Common myeloid progenitor, CD34-positive (primary cell): ENCODE data around the gene SLF2.

Experiments
- CTCF ChIA-PET: fragments of 350-600 bp; sonication (Branson Sonifier 250); formaldehyde crosslinking; loops from one replicate; lab custom pipeline; 2021; ENCODE audit warnings: antibody characterized with exemption; lab: Charles Lee
- POLR2A ChIA-PET: fragments of 350-600 bp; sonication (Branson Sonifier 250); formaldehyde crosslinking; loops from one replicate; lab custom pipeline; 2021; ENCODE audit warnings: antibody characterized with exemption; lab: Charles Lee
- DNase-seq, 3 donors: peaks; one replicate each; pipeline versions ENCODE4 v3.0.0 to v3.0.0-alpha.2; 2013
- H3K27ac ChIP-seq, 2 experiments: 1 replicate in 1 of 2; 2 replicates in 1 of 2; pipeline ENCODE4 v1.7.0; 2013; ENCODE audit warnings: inconsistent platforms in 2 of 2, low read length in 2 of 2, mild to moderate bottlenecking in 2 of 2, low read depth in 1 of 2, moderate library complexity in 1 of 2; ENCODE audit not compliant: severe bottlenecking in 2 of 2, insufficient read depth in 1 of 2, poor library complexity in 1 of 2
- H3K27me3 ChIP-seq, 5 experiments: replicated peaks in 2 of 5; 1 replicate in 3 of 5; 2 replicates in 2 of 5; pipeline versions ENCODE4 v1.6.1 to v1.7.0; 2013; ENCODE audit warnings: low read length in 4 of 5, mild to moderate bottlenecking in 2 of 5, moderate library complexity in 2 of 5, inconsistent platforms in 1 of 5; ENCODE audit not compliant: insufficient read depth in 5 of 5, control insufficient read depth in 4 of 5
- H3K36me3 ChIP-seq, 4 experiments: 1 replicate in 2 of 4; 2 replicates in 2 of 4; pipeline versions ENCODE4 v1.6.1 to v1.7.0; 2013; ENCODE audit warnings: low read length in 3 of 4, control low read depth in 1 of 4, mild to moderate bottlenecking in 1 of 4; ENCODE audit not compliant: control insufficient read depth in 4 of 4, insufficient read depth in 4 of 4
- H3K4me1 ChIP-seq, 4 experiments: 1 replicate in 3 of 4; 2 replicates in 1 of 4; pipeline versions ENCODE4 v1.6.1 to v1.7.1; 2013; ENCODE audit warnings: low read length in 3 of 4, mild to moderate bottlenecking in 3 of 4, control low read depth in 1 of 4, inconsistent platforms in 1 of 4, moderate library complexity in 1 of 4; ENCODE audit not compliant: control insufficient read depth in 4 of 4, insufficient read depth in 4 of 4; ENCODE audit errors: control extremely low read depth in 1 of 4
- H3K4me3 ChIP-seq, 7 experiments: 1 replicate in 4 of 7; 2 replicates in 3 of 7; pipeline versions ENCODE4 v1.5.1 to v1.7.0; 2013; ENCODE audit warnings: mild to moderate bottlenecking in 7 of 7, low read length in 6 of 7, moderate library complexity in 6 of 7, inconsistent platforms in 2 of 7, low read depth in 2 of 7, control low read depth in 1 of 7; ENCODE audit not compliant: insufficient read depth in 4 of 7, control insufficient read depth in 1 of 7; ENCODE audit errors: extremely low read depth in 1 of 7
- H3K9me3 ChIP-seq, 5 experiments: 1 replicate in 4 of 5; 2 replicates in 1 of 5; pipeline versions ENCODE4 v1.6.1 to v1.7.1; 2013; ENCODE audit warnings: low read length in 4 of 5, mild to moderate bottlenecking in 2 of 5, inconsistent platforms in 1 of 5, low read depth in 1 of 5, moderate library complexity in 1 of 5; ENCODE audit not compliant: control insufficient read depth in 4 of 5, insufficient read depth in 2 of 5; ENCODE audit errors: control extremely low read depth in 1 of 5
- WGBS: methylation state at CpG from one replicate; pipeline ENCODE4 v1.1.5; 2013; ENCODE audit not compliant: insufficient coverage; 5-methylcytosine and 5-hydroxymethylcytosine counted together

Gene SLF2

DNA sequence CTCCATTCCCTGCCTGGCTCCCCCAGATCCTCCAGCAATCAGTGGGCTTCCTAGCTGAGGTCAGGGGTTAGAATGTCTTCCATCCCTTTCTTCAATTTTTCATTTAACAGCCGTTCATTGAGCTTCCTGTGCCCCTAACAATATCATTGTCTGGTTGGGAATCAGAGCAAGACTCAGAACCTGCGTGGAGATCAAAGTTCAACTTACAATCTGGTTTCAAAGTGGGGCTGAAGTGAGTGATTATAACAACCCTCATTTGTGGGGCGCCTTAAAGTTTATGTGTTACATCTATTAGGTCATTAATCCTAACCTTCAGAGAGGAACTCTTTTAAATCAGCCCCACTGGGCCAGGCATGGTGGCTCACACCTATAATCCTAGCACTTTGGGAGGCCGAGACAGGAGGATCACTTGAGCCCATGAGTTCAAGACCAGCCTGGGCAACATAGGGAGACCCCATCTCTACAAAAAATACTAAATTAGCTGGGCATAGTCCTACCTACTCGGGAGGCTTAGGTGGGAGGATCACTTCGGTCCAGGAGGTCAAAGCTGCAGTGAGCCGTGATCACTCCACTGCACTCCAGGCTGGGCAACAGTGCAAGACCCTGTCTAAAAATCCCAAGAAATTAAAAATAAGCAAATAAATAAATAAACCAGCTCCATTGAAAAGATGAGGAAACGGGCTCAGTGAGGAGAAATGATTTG lies 45.4 kb upstream of the SLF2 start:
- CTCF ChIA-PET = interaction anchor here (1.2 to 1.5 kb wide), 3 partner anchors 11 to 307 kb away, joined by 3 to 4 read pairs (median 4); no protein-coding TSS in a partner anchor
- POLR2A ChIA-PET = interaction anchor here (0.6 kb wide), 1 partner anchor 225 kb away, joined by 4 read pairs; no protein-coding TSS in a partner anchor

DNA sequence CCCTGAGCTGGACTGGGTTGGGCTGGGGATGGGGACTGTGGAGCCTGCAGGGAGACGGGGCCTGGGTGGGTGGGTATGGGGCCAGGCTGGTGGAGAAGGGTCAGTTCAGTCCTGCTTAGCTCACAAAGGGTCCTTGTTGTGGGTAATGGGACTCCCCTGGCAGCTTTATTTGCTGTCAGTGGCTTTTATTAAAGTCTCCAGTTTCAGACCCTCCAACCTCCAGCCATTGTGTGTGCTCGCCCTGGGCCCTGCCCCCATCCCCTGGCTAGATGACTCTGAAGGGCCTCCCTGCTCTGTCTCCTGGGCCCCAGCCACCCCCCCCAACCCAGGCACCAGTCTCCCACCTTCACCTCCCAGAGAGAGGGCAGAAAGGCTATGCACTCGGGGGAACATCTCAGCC lies 44.4 kb upstream of the SLF2 start:
- 80% methylated on average over 2 of the region's 3 CpGs for WGBS
- Histone ChIP-seq H3K9me3 (no peaks in the 10 kb centered on the region), H3K27me3 (peaks cover 0 to 57% (median 22%) of the 10 kb centered on the region in 5 experiments), H3K36me3 (no peaks in the 10 kb centered on the region), H3K27ac (no peak overlapping the region), H3K4me1 (no peaks in the 10 kb centered on the region), H3K4me3 (no peak overlapping the region)
- no peak for DNase-seq
- ChIA-PET POLR2A (no interaction called here), CTCF (interaction anchor here (1.5 kb wide), 1 partner anchor 308 kb away, joined by 4 read pairs; no protein-coding TSS in a partner anchor)

More for the DNA sequence above, 45.4 kb upstream of the SLF2 start:
- peaks cover 0 to 65% (median 22%) of the 10 kb centered on the region in 5 experiments for H3K27me3 ChIP-seq
- no peaks in the 10 kb centered on the region for H3K4me1 ChIP-seq
- no peak overlapping the region for H3K4me3 ChIP-seq
- 88% methylated on average over 4 of the region's 8 CpGs for WGBS
- H3K36me3 ChIP-seq = no peaks in the 10 kb centered on the region
- H3K27ac ChIP-seq = no peak overlapping the region
- no peaks in the 10 kb centered on the region for H3K9me3 ChIP-seq
- DNase-seq = no peak

DNA sequence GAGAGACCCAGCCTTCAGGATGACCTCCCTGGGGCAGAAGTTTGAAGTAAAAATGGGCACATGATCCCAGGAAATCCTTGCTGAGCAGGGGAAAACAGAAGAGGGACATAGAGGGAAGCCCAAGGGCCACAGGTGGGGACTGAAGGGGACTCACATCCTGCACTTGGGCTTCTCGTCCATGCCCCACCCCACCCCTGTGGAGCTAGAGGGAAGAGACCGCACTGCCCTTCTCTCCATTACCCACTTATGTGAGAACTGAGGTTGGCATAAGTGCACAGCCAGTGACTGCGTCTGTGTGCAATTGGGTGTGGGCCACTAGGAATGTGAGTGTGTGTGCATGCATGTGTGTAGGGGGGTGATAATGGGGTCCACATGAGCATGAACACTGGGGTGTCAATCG lies 43.4 kb upstream of the SLF2 start:
- no peaks in the 10 kb centered on the region for H3K9me3 ChIP-seq
- DNase-seq = no peak
- CTCF ChIA-PET = interaction anchor here (1.1 to 7.6 kb wide), 4 partner anchors 9 to 331 kb away, joined by 3 to 68 read pairs (median 3); no protein-coding TSS in a partner anchor
- POLR2A ChIA-PET = no interaction called here
- no peaks in the 10 kb centered on the region for H3K36me3 ChIP-seq
- 96% methylated on average over 3 of the region's 4 CpGs for WGBS
- H3K27ac ChIP-seq = no peak overlapping the region
- H3K4me3 ChIP-seq = no peak overlapping the region
- H3K27me3 ChIP-seq = peaks cover 0 to 47% (median 22%) of the 10 kb centered on the region in 5 experiments
- no peaks in the 10 kb centered on the region for H3K4me1 ChIP-seq

DNA sequence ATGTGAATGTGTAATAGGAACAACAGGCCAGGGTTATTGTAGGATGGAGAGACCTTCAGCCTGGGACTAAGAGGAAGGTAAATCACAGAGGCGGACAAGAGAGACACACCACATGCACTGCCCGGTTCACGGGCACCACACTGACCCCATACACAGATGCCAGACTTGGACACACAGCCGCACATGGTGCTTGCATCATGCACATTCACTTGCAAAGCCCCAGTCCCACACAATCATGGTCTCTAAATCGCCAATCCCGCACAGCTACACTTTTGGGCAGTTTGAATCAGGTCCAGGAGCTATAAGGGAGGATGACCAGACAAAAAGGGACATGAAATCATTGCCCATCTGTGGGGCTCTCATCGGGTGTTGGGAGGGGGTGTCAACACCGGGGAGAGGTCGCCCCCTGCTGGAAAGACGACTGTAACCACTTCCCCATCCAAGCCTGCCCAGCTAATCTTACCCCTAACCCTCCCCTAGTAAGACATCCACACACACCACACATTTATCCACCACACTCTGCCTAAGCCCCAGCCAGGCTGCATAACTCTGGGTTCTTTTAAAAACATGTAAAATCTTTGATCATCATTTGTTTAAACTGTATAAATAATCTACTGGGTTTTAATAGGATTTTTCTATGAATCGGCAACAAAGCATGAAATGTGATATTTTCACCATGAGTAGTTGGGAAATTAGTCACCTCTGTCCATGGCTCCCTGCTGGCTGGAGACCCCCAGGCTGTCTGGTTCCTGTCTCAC lies 40.5 kb upstream of the SLF2 start:
- ChIA-PET POLR2A (no interaction called here), CTCF (interaction anchor here (0.7 to 7.6 kb wide), 10 partner anchors 10 to 354 kb away, joined by 3 to 68 read pairs (median 4); no protein-coding TSS in a partner anchor)
- Histone ChIP-seq H3K4me1 (no peaks in the 10 kb centered on the region), H3K36me3 (no peaks in the 10 kb centered on the region), H3K27ac (no peak overlapping the region), H3K27me3 (peaks cover 0 to 26% (median 8%) of the 10 kb centered on the region in 5 experiments), H3K4me3 (no peak overlapping the region), H3K9me3 (no peaks in the 10 kb centered on the region)
- whole genome bisulfite sequencing = 55% methylated on average over 11 of the region's 11 CpGs
- DNase-seq = peak; percentile 44 to 72 (median 66)

DNA sequence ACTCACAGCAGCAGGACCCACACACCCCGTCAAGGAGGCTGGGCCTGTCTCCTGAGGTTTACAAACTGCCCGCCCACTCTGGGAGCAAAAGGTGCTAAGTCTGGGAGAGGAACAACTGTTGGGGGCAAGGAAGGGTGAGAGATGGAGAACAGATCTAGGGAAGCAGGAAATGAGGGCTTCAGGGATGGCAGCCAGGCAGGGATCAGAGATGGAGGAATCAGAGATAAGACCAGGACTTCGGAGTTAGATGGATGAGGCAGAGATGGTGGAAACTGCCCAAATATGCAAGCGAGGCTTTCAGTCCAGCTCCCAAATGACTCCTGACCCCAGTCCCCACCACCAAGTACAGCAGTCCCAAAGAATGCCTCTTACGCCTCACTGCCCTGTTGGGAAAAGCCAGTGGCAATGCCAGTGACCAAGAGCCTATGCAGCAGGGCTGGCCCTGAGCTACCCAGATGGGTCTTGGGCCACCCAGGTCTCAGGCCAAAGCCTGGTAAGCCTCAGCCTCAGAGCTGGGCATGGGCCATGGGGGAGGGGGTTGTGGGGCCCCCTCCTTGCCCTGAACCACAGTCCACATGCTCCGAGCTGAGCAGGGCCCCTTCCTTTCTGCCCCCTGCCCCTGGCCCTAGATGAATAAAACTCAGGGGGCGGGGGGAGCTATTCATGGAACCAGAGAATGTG lies 39.5 kb upstream of the SLF2 start:
- POLR2A ChIA-PET = no interaction called here
- H3K4me3 ChIP-seq = no peak overlapping the region
- DNase-seq = no peak
- peaks cover 0 to 20% (median 5%) of the 10 kb centered on the region in 5 experiments for H3K27me3 ChIP-seq
- no peaks in the 10 kb centered on the region for H3K9me3 ChIP-seq
- WGBS = 74% methylated on average over 3 of the region's 7 CpGs
- no peak overlapping the region for H3K27ac ChIP-seq
- H3K36me3 ChIP-seq = no peaks in the 10 kb centered on the region
- CTCF ChIA-PET = interaction anchor here (0.9 to 7.6 kb wide), 4 partner anchors 13 to 310 kb away, joined by 3 to 68 read pairs (median 3); no protein-coding TSS in a partner anchor
- peaks cover 0 to 2% (median 0%) of the 10 kb centered on the region in 4 experiments for H3K4me1 ChIP-seq

DNA sequence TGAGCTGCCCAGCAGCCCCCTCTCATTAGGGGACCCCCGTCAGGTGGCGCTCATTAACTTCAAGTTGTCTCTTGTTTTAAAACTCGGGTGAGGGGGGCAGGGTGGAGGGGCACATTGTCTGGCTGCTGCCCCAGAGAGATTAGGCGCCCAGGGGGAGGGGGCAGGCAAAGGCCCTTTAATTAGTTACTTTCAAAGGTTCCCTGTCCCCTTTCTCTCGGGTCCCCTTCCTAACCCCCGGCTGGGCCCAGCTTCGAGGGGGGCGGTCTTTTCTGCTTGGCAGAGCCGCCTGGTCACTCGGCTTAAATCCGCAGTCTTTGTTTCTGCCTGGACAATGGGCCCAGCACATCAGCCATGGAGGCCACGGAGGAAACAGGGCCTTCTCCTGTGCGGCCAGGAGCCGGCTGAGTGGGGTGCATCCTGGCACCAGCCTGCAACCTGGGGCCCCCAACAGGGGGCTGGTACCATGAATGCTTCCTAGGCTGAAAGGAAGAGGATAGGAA lies 38.9 kb upstream of the SLF2 start:
- CTCF ChIA-PET = interaction anchor here (0.9 to 7.6 kb wide), 5 partner anchors 13 to 311 kb away, joined by 3 to 68 read pairs (median 3); no protein-coding TSS in a partner anchor
- no peak overlapping the region for H3K27ac ChIP-seq
- peaks cover 0 to 3% (median 0%) of the 10 kb centered on the region in 4 experiments for H3K4me1 ChIP-seq
- H3K4me3 ChIP-seq = no peak overlapping the region
- H3K36me3 ChIP-seq = no peaks in the 10 kb centered on the region
- 85% methylated on average over 11 of the region's 14 CpGs for WGBS
- POLR2A ChIA-PET = no interaction called here
- peaks cover 0 to 14% (median 5%) of the 10 kb centered on the region in 5 experiments for H3K27me3 ChIP-seq
- DNase-seq = no peak
- H3K9me3 ChIP-seq = no peaks in the 10 kb centered on the region
